Neural cell (in vitro differentiated cells): Measurements from ENCODE around the gene TXNL1. TPM values are rescaled to one million over a fixed set of nuclear protein-coding genes. Genes with fewer than 3 reads are reported as not detected.

Experiments
- H2AFZ ChIP-seq: fragments of 200-600, 300-800 bp; sonication (generic), shearing (Covaris generic); 2 replicates; pipeline ENCODE4 v1.6.0; 2014; ENCODE audit warnings: low read depth, mild to moderate bottlenecking, antibody characterized with exemption, low read length, moderate library complexity
- H3F3A ChIP-seq: fragments of 200-600 bp; shearing (Covaris generic); 2 replicates; pipeline ENCODE4 v1.6.1; 2016; ENCODE audit warnings: mild to moderate bottlenecking, moderate library complexity, mixed read lengths, antibody characterized with exemption, low read length; ENCODE audit not compliant: insufficient read depth, poor library complexity, severe bottlenecking
- H3K27ac ChIP-seq: fragments of 200-600, 300-800 bp; sonication (generic), shearing (Covaris generic); 2 replicates; pipeline ENCODE4 v1.5.1; 2014; ENCODE audit warnings: mild to moderate bottlenecking, low read length, moderate library complexity
- H3K27me3 ChIP-seq: fragments of 300-800, 200-600 bp; sonication (generic), shearing (Covaris generic); 2 replicates; pipeline ENCODE4 v1.6.0; 2014; ENCODE audit warnings: mild to moderate bottlenecking, low read depth, low read length, moderate library complexity; ENCODE audit not compliant: insufficient read depth
- H3K36me3 ChIP-seq: fragments of 300-800, 200-600 bp; sonication (generic), shearing (Covaris generic); 2 replicates; pipeline ENCODE4 v1.5.1; 2014; ENCODE audit warnings: mild to moderate bottlenecking, antibody characterized with exemption, low read length, moderate library complexity; ENCODE audit not compliant: insufficient read depth
- H3K4me2 ChIP-seq: fragments of 300-800, 200-600 bp; sonication (generic), shearing (Covaris generic); 2 replicates; pipeline ENCODE4 v1.6.0; 2014; ENCODE audit warnings: mild to moderate bottlenecking, low read length
- H3K4me3 ChIP-seq: fragments of 300-800, 200-600 bp; sonication (generic), shearing (Covaris generic); 2 replicates; pipeline ENCODE4 v1.5.1; 2014; ENCODE audit warnings: mild to moderate bottlenecking, low read length, moderate library complexity
- H3K79me2 ChIP-seq: fragments of 200-600 bp; shearing (Covaris generic); replicated peaks from 2 replicates; pipeline ENCODE4 v1.6.0; 2014; ENCODE audit warnings: mild to moderate bottlenecking, low read length, moderate library complexity; ENCODE audit not compliant: insufficient read depth
- H3K9ac ChIP-seq: fragments of 300-800, 200-600 bp; sonication (generic), shearing (Covaris generic); 2 replicates; pipeline ENCODE4 v1.6.1; 2016; ENCODE audit warnings: mild to moderate bottlenecking, low read length, mixed read lengths
- H3K9me2 ChIP-seq: fragments of 200-600 bp; shearing (Covaris generic); 2 replicates; pipeline ENCODE4 v1.6.1; 2016; ENCODE audit warnings: mild to moderate bottlenecking, low read length, mixed read lengths; ENCODE audit not compliant: insufficient read depth
- H3K9me3 ChIP-seq: fragments of 200-600, 300-800 bp; sonication (generic), shearing (Covaris generic); 2 replicates; pipeline ENCODE4 v1.6.1; 2016; ENCODE audit warnings: mild to moderate bottlenecking, mixed run types, low read length, moderate library complexity, mixed read lengths
- H4K20me1 ChIP-seq: fragments of 200-600 bp; shearing (Covaris generic); 2 replicates; pipeline ENCODE4 v1.6.1; 2016; ENCODE audit warnings: mild to moderate bottlenecking, mixed run types; ENCODE audit not compliant: insufficient read depth
- EP300 ChIP-seq: fragments of 450-650 bp; conservative IDR thresholded peaks from 2 replicates; pipeline ENCODE4 v1.6.1; 2014; ENCODE audit warnings: antibody characterized with exemption, mild to moderate bottlenecking, moderate library complexity; ENCODE audit not compliant: poor library complexity, severe bottlenecking
- EZH2 ChIP-seq: fragments of 200-600, 300-800 bp; shearing (Covaris generic), sonication (generic); IDR thresholded peaks from 2 replicates; pipeline ENCODE4 v1.6.1; 2014; ENCODE audit warnings: antibody characterized with exemption, low read length, borderline replicate concordance, mild to moderate bottlenecking; ENCODE audit not compliant: insufficient read depth, poor library complexity, severe bottlenecking
- MXI1 ChIP-seq: fragments of 450-650 bp; conservative IDR thresholded peaks from 2 replicates; pipeline ENCODE4 v1.6.1; 2014; ENCODE audit warnings: antibody characterized with exemption, mild to moderate bottlenecking; ENCODE audit not compliant: poor library complexity, severe bottlenecking
- POLR2AphosphoS5 ChIP-seq: IDR thresholded peaks from 2 replicates; pipeline ENCODE4 v1.6.1; 2012
- RAD21 ChIP-seq: fragments of 450-650 bp; conservative IDR thresholded peaks from 2 replicates; pipeline ENCODE4 v1.6.1; 2014; ENCODE audit warnings: antibody characterized with exemption, mild to moderate bottlenecking, moderate library complexity
- REST ChIP-seq: IDR thresholded peaks from 2 replicates; pipeline ENCODE4 v1.6.1; 2012; ENCODE audit warnings: borderline replicate concordance
- SMC3 ChIP-seq: fragments of 450-650 bp; conservative IDR thresholded peaks from 2 replicates; pipeline ENCODE4 v1.6.1; 2014; ENCODE audit warnings: antibody characterized with exemption, mild to moderate bottlenecking, moderate library complexity; ENCODE audit not compliant: poor library complexity
- TAF1 ChIP-seq: IDR thresholded peaks from 2 replicates; pipeline ENCODE4 v1.6.1; 2012; ENCODE audit warnings: low read depth
- polyA plus RNA-seq: library from polyadenylated mRNA; depleted of rRNA; stranded (reverse); fragments of >200 nt; gene quantifications from 2 replicates; pipeline ENCODE4 v1.2.3, GENCODE V29; 2014
- TF ChIP-seq, protein P1 (sequence below): fragments of 450-650 bp; IDR thresholded peaks from 2 replicates; pipeline ENCODE4 v1.5.1; 2014; ENCODE audit warnings: antibody characterized with exemption, mild to moderate bottlenecking, moderate library complexity; ENCODE audit not compliant: poor library complexity, severe bottlenecking

The TXNL1 gene
- polyA plus RNA-seq, 1 donor from 2014 or later = 84.7 TPM

DNA sequence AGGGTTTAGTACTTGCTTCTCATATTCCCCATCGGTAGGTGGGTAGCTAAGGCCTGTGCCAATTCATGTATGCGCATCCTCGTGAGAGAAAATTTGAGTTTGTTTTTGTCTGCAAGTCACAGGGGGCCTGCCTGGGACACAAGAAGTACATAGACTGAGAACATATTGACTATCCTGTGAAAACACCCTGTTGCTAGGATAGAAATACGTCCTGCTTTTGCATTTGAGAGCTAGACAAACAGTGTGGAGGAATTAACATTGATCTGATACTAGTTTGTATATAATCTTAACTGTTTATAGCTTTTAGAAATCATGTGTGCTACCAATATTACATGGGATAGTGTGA lies 23.6 kb upstream of the TXNL1 start:
- no peak overlapping the region for H3K27ac ChIP-seq
- H2AFZ ChIP-seq = no peak overlapping the region
- H3K36me3 ChIP-seq = no peaks in the 10 kb centered on the region
- no peaks in the 10 kb centered on the region for H3F3A ChIP-seq
- no peak overlapping the region for H3K4me3 ChIP-seq
- TF ChIP-seq TAF1 = no peak
- no peak for TF ChIP-seq REST
- TF ChIP-seq, protein P1, sequence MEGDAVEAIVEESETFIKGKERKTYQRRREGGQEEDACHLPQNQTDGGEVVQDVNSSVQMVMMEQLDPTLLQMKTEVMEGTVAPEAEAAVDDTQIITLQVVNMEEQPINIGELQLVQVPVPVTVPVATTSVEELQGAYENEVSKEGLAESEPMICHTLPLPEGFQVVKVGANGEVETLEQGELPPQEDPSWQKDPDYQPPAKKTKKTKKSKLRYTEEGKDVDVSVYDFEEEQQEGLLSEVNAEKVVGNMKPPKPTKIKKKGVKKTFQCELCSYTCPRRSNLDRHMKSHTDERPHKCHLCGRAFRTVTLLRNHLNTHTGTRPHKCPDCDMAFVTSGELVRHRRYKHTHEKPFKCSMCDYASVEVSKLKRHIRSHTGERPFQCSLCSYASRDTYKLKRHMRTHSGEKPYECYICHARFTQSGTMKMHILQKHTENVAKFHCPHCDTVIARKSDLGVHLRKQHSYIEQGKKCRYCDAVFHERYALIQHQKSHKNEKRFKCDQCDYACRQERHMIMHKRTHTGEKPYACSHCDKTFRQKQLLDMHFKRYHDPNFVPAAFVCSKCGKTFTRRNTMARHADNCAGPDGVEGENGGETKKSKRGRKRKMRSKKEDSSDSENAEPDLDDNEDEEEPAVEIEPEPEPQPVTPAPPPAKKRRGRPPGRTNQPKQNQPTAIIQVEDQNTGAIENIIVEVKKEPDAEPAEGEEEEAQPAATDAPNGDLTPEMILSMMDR = no peak
- TF ChIP-seq POLR2AphosphoS5 = no peak
- no peak for TF ChIP-seq EZH2
- no peak for TF ChIP-seq RAD21
- no peak for TF ChIP-seq SMC3
- TF ChIP-seq MXI1 = no peak
- TF ChIP-seq EP300 = no peak
- H3K4me2 ChIP-seq = no peak overlapping the region
- H3K9ac ChIP-seq = no peak overlapping the region
- no peaks in the 10 kb centered on the region for H3K27me3 ChIP-seq
- H3K9me2 ChIP-seq = no peaks in the 10 kb centered on the region
- no peaks in the 10 kb centered on the region for H3K9me3 ChIP-seq
- H3K79me2 ChIP-seq = peaks cover 9% of the 10 kb centered on the region
- no peaks in the 10 kb centered on the region for H4K20me1 ChIP-seq

GRCh38 chr18:56661360-56662062 lies 23.1 kb upstream of the TXNL1 start:
- Histone ChIP-seq H3K9ac (no peak overlapping the region), H3K9me2 (no peaks in the 10 kb centered on the region), H3K27me3 (no peaks in the 10 kb centered on the region)

More at GRCh38 chr18:56661360-56662062, 23.1 kb upstream of the TXNL1 start:
- H2AFZ ChIP-seq = no peak overlapping the region
- H3K4me2 ChIP-seq = no peak overlapping the region
- no peak overlapping the region for H3K27ac ChIP-seq
- H3K4me3 ChIP-seq = no peak overlapping the region
- H3K79me2 ChIP-seq = peaks cover 11% of the 10 kb centered on the region
- TF ChIP-seq EP300 = no peak
- no peak for TF ChIP-seq EZH2
- TF ChIP-seq TAF1 = no peak
- TF ChIP-seq RAD21 = no peak
- no peak for TF ChIP-seq REST
- no peak for TF ChIP-seq SMC3
- no peak for TF ChIP-seq POLR2AphosphoS5
- no peaks in the 10 kb centered on the region for H3F3A ChIP-seq
- no peaks in the 10 kb centered on the region for H4K20me1 ChIP-seq
- no peaks in the 10 kb centered on the region for H3K9me3 ChIP-seq
- H3K36me3 ChIP-seq = no peaks in the 10 kb centered on the region
